Tibial nerve (tissue), 4 donors: ENCODE measurements around the gene SDK2. TPM values are rescaled to one million over a fixed set of nuclear protein-coding genes. Genes with fewer than 3 reads are reported as not detected.

Experiments
- DNase-seq, 2 donors: peaks; one replicate each; pipeline ENCODE4 v3.0.0-alpha.2; 2019; ENCODE audit warnings: low spot score in 2 of 2
- H3K27ac ChIP-seq, 4 donors: fragments of 200-600 bp; sonication (generic) in 3 of 4; one replicate each; pipeline ENCODE4 v1.5.1; 2017 to 2019; ENCODE audit warnings: mild to moderate bottlenecking in 1 of 4
- H3K27me3 ChIP-seq, 2 donors: fragments of 200-600 bp; sonication (generic) in 1 of 2; one replicate each; pipeline versions ENCODE4 v1.5.1 to v1.6.0; 2017 to 2019
- H3K36me3 ChIP-seq, 3 donors: fragments of 200-600 bp; sonication (generic); one replicate each; pipeline ENCODE4 v1.5.1; 2018 to 2019
- H3K4me1 ChIP-seq, 4 donors: fragments of 200-600 bp; sonication (generic) in 3 of 4; one replicate each; pipeline ENCODE4 v1.5.1; 2017 to 2019
- H3K4me3 ChIP-seq, 4 donors: fragments of 200-600 bp; sonication (generic) in 3 of 4; one replicate each; pipeline ENCODE4 v1.5.1; 2017 to 2019; ENCODE audit warnings: mild to moderate bottlenecking in 1 of 4, moderate library complexity in 1 of 4
- H3K9me3 ChIP-seq, 4 donors: fragments of 200-600 bp; sonication (generic) in 3 of 4; one replicate each; pipeline ENCODE4 v1.5.1; 2017 to 2019
- EP300 ChIP-seq, 2 donors: sonication (generic); formaldehyde crosslinking; IDR thresholded peaks; one replicate each; pipeline ENCODE4 v1.6.1; 2017; ENCODE audit warnings: antibody characterized with exemption in 2 of 2, mild to moderate bottlenecking in 1 of 2
- POLR2A ChIP-seq, 2 donors: fragments of 450-650 bp; IDR thresholded peaks; one replicate each; pipeline ENCODE4 v1.6.1; 2017; ENCODE audit warnings: antibody characterized with exemption in 2 of 2, mild to moderate bottlenecking in 2 of 2, moderate library complexity in 2 of 2
- WGBS, 2 donors: methylation state at CpG; one replicate each; pipeline ENCODE4 v1.1.5; 2018; 5-methylcytosine and 5-hydroxymethylcytosine counted together
- total RNA-seq, 4 donors: library from RNA; depleted of rRNA; stranded (reverse); fragments of >200 nt; gene quantifications; one replicate each; pipeline ENCODE4 v1.1.0, GENCODE V29; 2016
- TF ChIP-seq, protein P1 (sequence below), 5 experiments: fragments of 200-600 bp in 3 of 5; fragments of 450-650 bp in 2 of 5; sonication (generic) in 3 of 5; IDR thresholded peaks; one replicate each; pipeline ENCODE4 v1.5.1; 2016 to 2019; ENCODE audit warnings: antibody characterized with exemption in 5 of 5, mild to moderate bottlenecking in 3 of 5, moderate library complexity in 2 of 5

Gene SDK2
- total RNA-seq, 4 donors from 2014 or later = 3.1 to 6.3 (median 4.6) TPM

GRCh38 chr17:73424571-73424970 is 219.7 kb downstream of the SDK2 start:
- H3K4me1 ChIP-seq = peaks cover 0 to 4% (median under 1%) of the 10 kb centered on the region in 4 donors
- 79 to 82% methylated on average over 6 of the region's 6 CpGs for WGBS, 2 donors
- no peaks in the 10 kb centered on the region for H3K9me3 ChIP-seq
- H3K36me3 ChIP-seq = peaks cover 0 to 38% (median 0%) of the 10 kb centered on the region in 3 donors
- no peak overlapping the region for H3K4me3 ChIP-seq
- no peak for DNase-seq
- no peak overlapping the region for H3K27ac ChIP-seq
- H3K27me3 ChIP-seq = no peaks in the 10 kb centered on the region
- TF ChIP-seq EP300 (IDR thresholded peaks at IDR 0.05) = no peak
- no peak for TF ChIP-seq POLR2A (IDR thresholded peaks at IDR 0.05)
- TF ChIP-seq, protein P1, sequence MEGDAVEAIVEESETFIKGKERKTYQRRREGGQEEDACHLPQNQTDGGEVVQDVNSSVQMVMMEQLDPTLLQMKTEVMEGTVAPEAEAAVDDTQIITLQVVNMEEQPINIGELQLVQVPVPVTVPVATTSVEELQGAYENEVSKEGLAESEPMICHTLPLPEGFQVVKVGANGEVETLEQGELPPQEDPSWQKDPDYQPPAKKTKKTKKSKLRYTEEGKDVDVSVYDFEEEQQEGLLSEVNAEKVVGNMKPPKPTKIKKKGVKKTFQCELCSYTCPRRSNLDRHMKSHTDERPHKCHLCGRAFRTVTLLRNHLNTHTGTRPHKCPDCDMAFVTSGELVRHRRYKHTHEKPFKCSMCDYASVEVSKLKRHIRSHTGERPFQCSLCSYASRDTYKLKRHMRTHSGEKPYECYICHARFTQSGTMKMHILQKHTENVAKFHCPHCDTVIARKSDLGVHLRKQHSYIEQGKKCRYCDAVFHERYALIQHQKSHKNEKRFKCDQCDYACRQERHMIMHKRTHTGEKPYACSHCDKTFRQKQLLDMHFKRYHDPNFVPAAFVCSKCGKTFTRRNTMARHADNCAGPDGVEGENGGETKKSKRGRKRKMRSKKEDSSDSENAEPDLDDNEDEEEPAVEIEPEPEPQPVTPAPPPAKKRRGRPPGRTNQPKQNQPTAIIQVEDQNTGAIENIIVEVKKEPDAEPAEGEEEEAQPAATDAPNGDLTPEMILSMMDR (IDR thresholded peaks at IDR 0.05) = no peak

GRCh38 chr17:73423806-73424205 is 220.4 kb downstream of the SDK2 start:
- Histone ChIP-seq H3K9me3 (no peaks in the 10 kb centered on the region), H3K4me1 (no peaks in the 10 kb centered on the region), H3K36me3 (peaks cover 0 to 43% (median 0%) of the 10 kb centered on the region in 3 donors), H3K4me3 (no peak overlapping the region), H3K27me3 (no peaks in the 10 kb centered on the region), H3K27ac (no peak overlapping the region)
- DNase-seq = no peak
- 94 to 96% methylated on average over 17 to 19 of the region's 19 CpGs for WGBS, 2 donors
- TF ChIP-seq, protein P1 (IDR thresholded peaks at IDR 0.05) = no peak
- TF ChIP-seq EP300 (IDR thresholded peaks at IDR 0.05) (no peak), POLR2A (IDR thresholded peaks at IDR 0.05) (no peak)

DNA sequence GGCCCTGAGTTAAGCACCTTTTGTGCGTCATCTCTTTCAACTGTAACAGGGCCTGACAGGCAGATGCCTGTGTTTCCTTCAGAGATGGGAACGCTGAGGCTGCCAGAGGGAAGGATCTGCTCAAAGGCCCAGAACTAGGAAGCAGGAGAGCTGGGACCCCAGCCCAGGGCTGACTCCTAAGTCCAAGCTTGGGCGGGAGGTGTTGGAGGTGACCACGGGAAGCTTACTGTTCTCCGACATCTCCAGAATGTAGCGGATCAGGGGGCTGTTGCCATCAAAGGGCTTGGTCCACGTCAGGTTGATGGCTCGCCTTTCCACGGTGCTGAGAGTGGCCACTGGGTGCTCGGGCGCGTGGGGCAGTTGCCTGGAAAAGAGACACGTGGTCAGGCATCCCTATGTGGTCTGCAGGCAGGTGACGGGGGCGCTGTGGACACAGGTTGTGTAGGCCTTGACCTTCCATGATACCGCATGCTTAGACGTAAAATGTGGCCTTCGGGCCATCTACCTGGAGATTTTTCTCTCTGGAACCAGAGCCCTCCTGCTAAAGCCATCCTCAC is 221.0 kb downstream of the SDK2 start:
- peaks cover 0 to 45% (median 0%) of the 10 kb centered on the region in 3 donors for H3K36me3 ChIP-seq
- no peak for DNase-seq
- no peaks in the 10 kb centered on the region for H3K9me3 ChIP-seq
- H3K4me1 ChIP-seq = no peaks in the 10 kb centered on the region
- WGBS, 2 donors = 88 to 94% methylated on average over 17 to 18 of the region's 18 CpGs
- TF ChIP-seq POLR2A (IDR thresholded peaks at IDR 0.05) = no peak
- TF ChIP-seq, protein P1 (IDR thresholded peaks at IDR 0.05) = no peak
- no peak for TF ChIP-seq EP300 (IDR thresholded peaks at IDR 0.05)
- no peaks in the 10 kb centered on the region for H3K27me3 ChIP-seq
- no peak overlapping the region for H3K27ac ChIP-seq
- no peak overlapping the region for H3K4me3 ChIP-seq

- WGBS, 2 donors = 93 to 98% methylated on average over 3 to 11 of the region's 12 CpGs
- Histone ChIP-seq H3K4me3 (no peak overlapping the region), H3K9me3 (no peaks in the 10 kb centered on the region), H3K36me3 (peaks cover 0 to 49% (median 0%) of the 10 kb centered on the region in 3 donors), H3K4me1 (no peaks in the 10 kb centered on the region), H3K27me3 (no peaks in the 10 kb centered on the region), H3K27ac (no peak overlapping the region)
- no peak for TF ChIP-seq EP300 (IDR thresholded peaks at IDR 0.05)
- DNase-seq = no peak
These were observed 222.1 kb downstream of the SDK2 start for GRCh38 chr17:73422121-73422520.

DNA sequence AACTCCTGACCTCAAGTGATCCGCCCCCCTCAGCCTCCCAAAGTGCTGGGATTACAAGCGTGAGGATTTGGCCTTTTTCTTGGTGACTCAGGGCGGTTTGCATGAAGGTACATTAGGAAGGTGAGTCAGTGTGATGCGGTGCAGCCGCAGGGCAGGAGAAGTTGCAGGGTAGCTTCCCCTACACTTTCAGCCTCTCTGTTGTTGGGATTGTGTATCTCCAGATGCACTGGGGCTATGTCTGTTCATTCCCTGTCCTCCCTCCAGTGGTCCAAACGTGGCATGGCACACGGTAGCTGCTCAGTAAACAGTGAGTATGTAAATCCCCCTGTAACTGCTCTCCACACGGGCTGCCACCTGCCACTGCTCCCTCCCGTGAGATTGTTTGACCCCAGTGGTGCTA is 223.3 kb downstream of the SDK2 start:
- no peak overlapping the region for H3K4me3 ChIP-seq
- TF ChIP-seq EP300 (IDR thresholded peaks at IDR 0.05) (no peak), POLR2A (IDR thresholded peaks at IDR 0.05) (no peak)
- TF ChIP-seq, protein P1 (IDR thresholded peaks at IDR 0.05) = no peak
- no peak overlapping the region for H3K27ac ChIP-seq
- H3K36me3 ChIP-seq = peaks cover 0 to 53% (median 0%) of the 10 kb centered on the region in 3 donors
- 80 to 85% methylated on average over 9 of the region's 9 CpGs for WGBS, 2 donors
- no peaks in the 10 kb centered on the region for H3K9me3 ChIP-seq
- no peak for DNase-seq
- H3K27me3 ChIP-seq = no peaks in the 10 kb centered on the region
- H3K4me1 ChIP-seq = no peaks in the 10 kb centered on the region
